Measurements from ENCODE around the gene OR2A42.
"Not testable (repeated sequence)": the region's sequence is repeated elsewhere in the genome, so short reads cannot be mapped to it uniquely, and the experiment has no call there.

The OR2A42 gene

DNA sequence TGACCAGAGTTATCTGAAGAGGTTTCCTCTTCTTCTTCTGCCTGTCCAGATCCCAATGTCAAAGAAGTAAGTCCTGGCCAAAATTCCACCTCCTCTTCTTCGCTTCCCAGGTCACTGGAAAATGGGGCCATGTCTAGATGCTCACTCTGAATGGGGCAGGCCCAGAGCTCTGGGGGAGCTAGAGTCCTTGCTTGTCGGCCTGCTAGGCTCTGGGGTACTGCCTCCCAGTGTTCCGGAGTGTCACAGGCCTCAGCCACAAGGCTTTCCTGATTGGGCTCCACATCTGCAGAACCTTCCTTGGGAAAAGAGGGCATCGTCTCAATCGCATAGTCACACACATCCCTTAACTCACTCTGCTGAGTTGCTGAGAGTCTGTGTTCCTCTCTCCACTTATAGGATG, 51.6 kb downstream of the OR2A42 start:
- H3K9ac ChIP-seq (ENCODE audit: low read length); H3K9me3 ChIP-seq (ENCODE audit: control insufficient read depth, low read length); H3K27me3 ChIP-seq (replicated peaks; ENCODE audit: control insufficient read depth, insufficient read depth, low read length); H3K4me3 ChIP-seq (ENCODE audit: low read length); H3K4me1 ChIP-seq (ENCODE audit: control insufficient read depth, insufficient read depth, low read length); DNase-seq (ENCODE audit: low read depth); H3K36me3 ChIP-seq (ENCODE audit: control insufficient read depth, insufficient read depth, low read length, severe bottlenecking): not testable (repeated sequence)

DNA sequence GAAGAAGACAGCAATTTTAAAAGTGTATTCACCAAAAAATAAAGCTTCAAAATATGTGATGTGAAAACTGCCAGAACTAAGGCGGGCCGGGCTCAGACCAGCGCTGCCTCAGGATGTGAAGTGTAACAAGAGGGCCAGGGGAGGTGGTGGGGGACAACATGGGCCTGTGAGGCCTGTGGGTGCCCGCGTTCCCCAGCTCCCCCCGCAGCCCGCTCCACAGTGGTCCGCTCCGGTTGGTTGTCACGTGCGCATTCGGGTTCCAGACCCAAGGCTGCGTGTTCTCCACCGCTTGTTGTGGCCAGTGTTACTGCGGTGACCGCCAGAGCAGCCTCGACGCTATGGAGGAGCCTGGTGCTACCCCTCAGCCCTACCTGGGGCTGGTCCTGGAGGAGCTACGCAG, 56.2 kb downstream of the OR2A42 start, which contains the start of gene CTAGE4:
TSS of gene CTAGE4 (plus strand) at position 301 of the 400 bp plus-strand sequence. CDS start at position 339, 38 bp downstream.
- DNase-seq (ENCODE audit: low read depth); H3K9ac ChIP-seq (ENCODE audit: low read length); H3K27me3 ChIP-seq (replicated peaks; ENCODE audit: control insufficient read depth, insufficient read depth, low read length); H3K4me3 ChIP-seq (ENCODE audit: low read length); H3K4me1 ChIP-seq (ENCODE audit: control insufficient read depth, insufficient read depth, low read length); H3K9me3 ChIP-seq (ENCODE audit: control insufficient read depth, low read length); H3K36me3 ChIP-seq (ENCODE audit: control insufficient read depth, insufficient read depth, low read length, severe bottlenecking): not testable (repeated sequence)

DNA sequence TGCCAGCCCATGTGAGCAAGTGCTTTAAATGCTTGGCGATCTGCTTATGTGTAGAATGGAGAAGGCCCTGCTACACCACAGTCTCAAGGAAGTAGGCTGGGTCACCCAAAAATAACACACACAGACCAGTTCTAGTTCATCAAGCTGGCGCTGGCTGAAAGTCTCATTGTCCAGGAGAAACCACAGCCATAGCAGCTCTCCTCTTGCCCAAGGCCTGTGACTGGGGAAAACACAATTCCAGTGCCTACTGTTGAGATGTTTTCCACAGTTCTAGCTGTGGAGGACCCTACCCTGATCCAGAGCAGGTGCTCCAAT, 60.3 kb downstream of the OR2A42 start:
- H3K9ac ChIP-seq (ENCODE audit: low read length); H3K9me3 ChIP-seq (ENCODE audit: control insufficient read depth, low read length); H3K4me3 ChIP-seq (ENCODE audit: low read length); H3K4me1 ChIP-seq (ENCODE audit: control insufficient read depth, insufficient read depth, low read length); DNase-seq (ENCODE audit: low read depth); H3K27me3 ChIP-seq (replicated peaks; ENCODE audit: control insufficient read depth, insufficient read depth, low read length); H3K36me3 ChIP-seq (ENCODE audit: control insufficient read depth, insufficient read depth, low read length, severe bottlenecking): not testable (repeated sequence)

DNA sequence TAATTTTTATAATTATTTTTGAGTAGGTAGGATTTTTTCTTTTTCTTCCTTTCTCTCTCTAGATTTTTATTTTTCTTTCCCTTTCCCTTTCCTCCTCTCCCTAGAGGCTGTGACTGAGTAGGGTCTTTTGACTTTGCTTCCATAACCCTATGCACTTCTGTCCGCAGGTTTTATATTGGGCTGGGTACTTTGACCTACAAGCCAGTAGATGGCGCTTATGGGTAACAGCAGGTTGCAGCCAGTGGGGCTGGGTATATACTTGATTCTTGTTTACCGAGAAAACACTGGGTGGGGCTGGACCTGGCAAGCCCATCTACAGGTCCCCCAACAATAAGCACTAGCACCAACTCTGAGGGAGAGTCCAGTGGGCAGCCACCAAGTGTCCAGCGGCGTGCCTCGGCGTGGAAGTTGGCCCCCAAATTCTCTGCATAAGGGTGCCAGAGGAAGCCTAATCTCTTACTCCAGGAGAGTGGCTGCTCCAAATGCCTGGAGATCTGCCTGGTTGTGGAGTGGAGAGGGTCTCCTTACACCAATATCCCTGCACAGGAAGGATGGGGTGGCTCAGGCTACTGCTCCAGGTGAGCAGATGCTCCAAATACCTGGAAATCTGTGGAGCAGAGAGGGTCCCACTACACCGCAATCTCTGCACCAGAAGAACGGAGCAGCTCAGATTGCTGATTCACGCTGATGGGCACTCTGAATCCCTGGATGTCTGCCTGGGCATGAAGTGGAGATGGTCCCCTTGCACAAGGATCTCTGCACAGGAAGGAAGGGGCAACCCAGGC, 60.8 kb downstream of the OR2A42 start:
- H3K36me3 ChIP-seq (ENCODE audit: control insufficient read depth, insufficient read depth, low read length, severe bottlenecking): not testable (repeated sequence)
- peak; percentile 42 for DNase-seq (ENCODE audit: low read depth)

More for the DNA sequence above, 60.8 kb downstream of the OR2A42 start:
- not testable (repeated sequence) for H3K4me3 ChIP-seq (ENCODE audit: low read length); H3K9ac ChIP-seq (ENCODE audit: low read length); H3K27me3 ChIP-seq (replicated peaks; ENCODE audit: control insufficient read depth, insufficient read depth, low read length); H3K4me1 ChIP-seq (ENCODE audit: control insufficient read depth, insufficient read depth, low read length); H3K9me3 ChIP-seq (ENCODE audit: control insufficient read depth, low read length)

Measured in adipocyte (in vitro differentiated cells).